Liver (tissue), 9 donors: ENCODE measurements around the gene AMZ1. TPM values are rescaled to one million over a fixed set of nuclear protein-coding genes. Genes with fewer than 3 reads are reported as not detected.

Experiments used
- DNase-seq: peaks from one replicate; pipeline ENCODE4 v3.0.0-alpha.2; 2017; ENCODE audit warnings: low spot score
- H3K27ac ChIP-seq, 2 donors: one replicate each; pipeline ENCODE4 v1.7.0; 2013; ENCODE audit warnings: inconsistent platforms in 2 of 2, low read length in 2 of 2, control low read depth in 1 of 2, low read depth in 1 of 2, mild to moderate bottlenecking in 1 of 2
- H3K27me3 ChIP-seq, 4 donors: one replicate each; pipeline versions ENCODE4 v1.6.1 to v1.7.0; 2013; ENCODE audit warnings: low read length in 3 of 4, inconsistent platforms in 1 of 4, mild to moderate bottlenecking in 1 of 4, moderate library complexity in 1 of 4; ENCODE audit not compliant: control insufficient read depth in 4 of 4, insufficient read depth in 4 of 4
- H3K36me3 ChIP-seq, 4 donors: one replicate each; pipeline versions ENCODE4 v1.6.1 to v1.7.0; 2013; ENCODE audit warnings: low read length in 3 of 4, mild to moderate bottlenecking in 3 of 4, low read depth in 1 of 4, moderate library complexity in 1 of 4; ENCODE audit not compliant: control insufficient read depth in 4 of 4, insufficient read depth in 3 of 4
- H3K4me1 ChIP-seq, 4 donors: one replicate each; pipeline versions ENCODE4 v1.6.1 to v1.7.0; 2013; ENCODE audit warnings: low read length in 3 of 4, mild to moderate bottlenecking in 3 of 4, moderate library complexity in 1 of 4; ENCODE audit not compliant: control insufficient read depth in 4 of 4, insufficient read depth in 4 of 4
- H3K4me3 ChIP-seq, 3 donors: one replicate each; pipeline versions ENCODE4 v1.6.1 to v1.7.0; 2013; ENCODE audit warnings: low read length in 3 of 3, control low read depth in 1 of 3, low read depth in 1 of 3, mild to moderate bottlenecking in 1 of 3
- H3K9ac ChIP-seq, 2 donors: one replicate each; pipeline ENCODE4 v1.7.0; 2013; ENCODE audit warnings: low read length in 2 of 2, mild to moderate bottlenecking in 2 of 2, moderate library complexity in 2 of 2, control low read depth in 1 of 2, low read depth in 1 of 2
- H3K9me3 ChIP-seq, 4 donors: one replicate each; pipeline versions ENCODE4 v1.6.1 to v1.7.0; 2013; ENCODE audit warnings: low read length in 3 of 4; ENCODE audit not compliant: control insufficient read depth in 4 of 4
- EGR1 ChIP-seq, 2 donors: IDR thresholded peaks; 2 replicates each; pipeline ENCODE4 v1.6.1; 2016 to 2018; ENCODE audit warnings: antibody characterized with exemption in 2 of 2, low read depth in 2 of 2
- FOXA1 ChIP-seq: IDR thresholded peaks from 2 replicates; pipeline ENCODE4 v1.6.1; 2016; ENCODE audit warnings: antibody characterized with exemption
- FOXA2 ChIP-seq: IDR thresholded peaks from 2 replicates; pipeline ENCODE4 v1.6.1; 2016; ENCODE audit warnings: antibody characterized with exemption
- GABPA ChIP-seq, 2 donors: IDR thresholded peaks in 1 of 2; conservative IDR thresholded peaks in 1 of 2; 2 replicates each; pipeline ENCODE4 v1.6.1; 2016; ENCODE audit warnings: antibody characterized with exemption in 2 of 2, mild to moderate bottlenecking in 1 of 2, moderate library complexity in 1 of 2
- HNF4G ChIP-seq: IDR thresholded peaks from 2 replicates; pipeline ENCODE4 v1.6.1; 2016; ENCODE audit warnings: antibody characterized with exemption
- JUND ChIP-seq, 2 donors: IDR thresholded peaks; 2 replicates each; pipeline ENCODE4 v1.6.1; 2016; ENCODE audit warnings: antibody characterized with exemption in 2 of 2
- NR2F2 ChIP-seq: IDR thresholded peaks from 2 replicates; pipeline ENCODE4 v1.6.1; 2016; ENCODE audit warnings: antibody characterized with exemption
- RAD21 ChIP-seq, 2 donors: IDR thresholded peaks; 2 replicates each; pipeline ENCODE4 v1.6.1; 2016; ENCODE audit warnings: antibody characterized with exemption in 2 of 2, mild to moderate bottlenecking in 2 of 2
- RXRA ChIP-seq, 2 donors: IDR thresholded peaks; 2 replicates each; pipeline ENCODE4 v1.6.1; 2017 to 2018; ENCODE audit warnings: antibody characterized with exemption in 2 of 2, mild to moderate bottlenecking in 1 of 2
- SP1 ChIP-seq: IDR thresholded peaks from 2 replicates; pipeline ENCODE4 v1.6.1; 2018; ENCODE audit warnings: antibody characterized with exemption, mild to moderate bottlenecking
- TAF1 ChIP-seq: conservative IDR thresholded peaks from 2 replicates; pipeline ENCODE4 v1.6.1; 2016; ENCODE audit warnings: antibody characterized with exemption, mild to moderate bottlenecking
- YY1 ChIP-seq: IDR thresholded peaks from 2 replicates; pipeline ENCODE4 v1.6.1; 2016; ENCODE audit warnings: antibody characterized with exemption, mild to moderate bottlenecking
- WGBS: extraction: QIAGEN DNeasy Blood & Tissue Kit; methylation state at CpG from one replicate; pipeline ENCODE4 v1.1.7; 2013; 5-methylcytosine and 5-hydroxymethylcytosine counted together
- polyA plus RNA-seq, 2 donors: library from polyadenylated mRNA; stranded (reverse) in 1 of 2; unstranded in 1 of 2; fragments of 200-250 nt in 1 of 2; fragments of >200 nt in 1 of 2; fragmentation: Nextera tagmentation in 1 of 2; extraction: Ambion mirVana in 1 of 2; gene quantifications; one replicate each; pipeline versions ENCODE4 v1.2.1 to v1.2.3, GENCODE V29; 2013 to 2015
- total RNA-seq, 2 donors: library from RNA; depleted of rRNA; stranded (reverse); fragments of >200 nt; gene quantifications; one replicate each; pipeline ENCODE4 v1.2.3, GENCODE V29; 2014
- TF ChIP-seq, protein P1 (sequence below): IDR thresholded peaks from 2 replicates; pipeline ENCODE4 v1.6.1; 2016; ENCODE audit warnings: antibody characterized with exemption
- TF ChIP-seq, protein P2 (sequence below): IDR thresholded peaks from 2 replicates; pipeline ENCODE4 v1.6.1; 2016; ENCODE audit warnings: antibody characterized with exemption
- TF ChIP-seq, protein P3 (sequence below): IDR thresholded peaks from 2 replicates; pipeline ENCODE4 v1.6.1; 2016; ENCODE audit warnings: antibody characterized with exemption
- TF ChIP-seq, protein P4 (sequence below): fragments of 150-350 bp; IDR thresholded peaks from 2 replicates; pipeline ENCODE4 v1.5.1; 2017; ENCODE audit warnings: improper control_type of control experiment, low read depth, low read length; ENCODE audit not compliant: missing input control
- TF ChIP-seq, protein P5 (sequence below): IDR thresholded peaks from 2 replicates; pipeline ENCODE4 v1.6.1; 2016; ENCODE audit warnings: antibody characterized with exemption, mild to moderate bottlenecking
- donor health status: healthy.
- donor health status: healthy.
- donor health status: healthy.
- donor health status: healthy.
- donor health status: healthy.

Gene AMZ1
- total and polyA plus RNA-seq, 4 donors: 0.10 to 1.3 (median 1.1) TPM; not detected in 1

DNA sequence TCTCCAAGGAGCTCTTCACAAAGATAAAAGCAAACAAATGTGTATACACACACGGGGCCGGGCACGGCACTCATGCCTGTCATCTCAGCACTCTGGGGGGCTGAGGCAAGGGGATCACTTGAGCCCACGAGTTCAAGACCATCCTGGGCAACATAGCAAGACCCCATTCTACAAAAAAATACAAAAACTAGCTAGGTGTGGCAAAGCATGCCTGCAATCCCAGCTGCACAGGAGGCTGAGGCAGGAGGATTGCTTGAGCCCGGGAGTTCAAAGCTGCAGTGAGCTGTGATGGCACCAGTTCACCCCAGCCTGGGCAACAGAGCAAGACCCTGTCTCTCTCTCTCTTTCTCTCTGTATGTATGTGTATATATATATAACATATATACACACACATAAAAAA lies 33.9 kb upstream of the AMZ1 start:
- H3K4me1 ChIP-seq: no peaks in the 10 kb centered on the region
- no peak overlapping the region for H3K9ac ChIP-seq
- TF ChIP-seq, protein P1, sequence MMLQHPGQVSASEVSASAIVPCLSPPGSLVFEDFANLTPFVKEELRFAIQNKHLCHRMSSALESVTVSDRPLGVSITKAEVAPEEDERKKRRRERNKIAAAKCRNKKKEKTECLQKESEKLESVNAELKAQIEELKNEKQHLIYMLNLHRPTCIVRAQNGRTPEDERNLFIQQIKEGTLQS: no peak
- no peak overlapping the region for H3K27ac ChIP-seq
- H3K9me3 ChIP-seq: no peaks in the 10 kb centered on the region
- peaks cover 0 to 18% (median 6%) of the 10 kb centered on the region in 4 donors for H3K36me3 ChIP-seq
- H3K4me3 ChIP-seq: no peak overlapping the region
- DNase-seq: no peak
- WGBS: 79% methylated on average over 5 of the region's 5 CpGs
- no peaks in the 10 kb centered on the region for H3K27me3 ChIP-seq

DNA sequence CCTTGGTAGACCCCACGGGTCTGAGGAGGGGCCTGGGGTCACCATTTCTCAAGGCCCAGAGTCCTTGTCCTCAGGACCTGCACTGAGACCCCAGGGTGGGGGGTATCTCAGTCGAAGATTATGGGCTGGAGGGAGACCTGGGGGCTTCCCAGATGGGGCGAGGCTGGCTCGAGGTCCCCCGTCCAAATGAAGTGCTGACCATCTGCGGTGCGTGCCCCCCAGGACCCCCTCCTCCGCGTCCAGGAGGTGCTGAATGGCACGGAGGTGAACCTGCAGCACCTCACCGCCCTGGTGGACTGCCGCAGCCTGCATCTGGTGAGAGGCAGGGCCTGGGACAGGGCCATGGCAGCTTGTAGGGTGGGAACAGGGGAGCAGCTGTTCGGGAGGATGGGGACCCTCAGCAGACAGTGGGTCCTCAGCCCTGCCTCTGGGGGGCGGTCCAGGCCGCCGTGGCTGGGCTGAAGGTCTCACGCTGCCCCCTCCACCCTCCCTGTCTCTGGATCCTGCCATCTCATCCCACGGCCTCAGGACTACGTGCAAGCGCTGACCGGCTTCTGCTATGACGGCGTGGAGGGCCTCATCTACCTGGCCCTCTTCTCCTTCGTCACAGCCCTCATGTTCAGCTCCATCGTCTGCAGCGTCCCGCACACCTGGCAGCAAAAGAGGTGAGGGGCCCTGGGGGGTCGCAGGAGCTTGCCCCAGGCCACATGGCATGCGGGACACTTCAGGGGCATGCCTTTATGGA lies 32.0 kb upstream of the AMZ1 start:
- no peaks in the 10 kb centered on the region for H3K27me3 ChIP-seq
- no peak overlapping the region for H3K4me3 ChIP-seq
- DNase-seq: no peak
- no peak overlapping the region for H3K27ac ChIP-seq
- H3K36me3 ChIP-seq: peaks cover 0 to 18% (median 3%) of the 10 kb centered on the region in 4 donors
- TF ChIP-seq GABPA (IDR thresholded peaks at IDR 0.05 in 1 of 2, conservative IDR thresholded peaks at IDR 0.05 in 1 of 2) (no peak), YY1 (no peak), SP1 (no peak)
- TF ChIP-seq, protein P2, sequence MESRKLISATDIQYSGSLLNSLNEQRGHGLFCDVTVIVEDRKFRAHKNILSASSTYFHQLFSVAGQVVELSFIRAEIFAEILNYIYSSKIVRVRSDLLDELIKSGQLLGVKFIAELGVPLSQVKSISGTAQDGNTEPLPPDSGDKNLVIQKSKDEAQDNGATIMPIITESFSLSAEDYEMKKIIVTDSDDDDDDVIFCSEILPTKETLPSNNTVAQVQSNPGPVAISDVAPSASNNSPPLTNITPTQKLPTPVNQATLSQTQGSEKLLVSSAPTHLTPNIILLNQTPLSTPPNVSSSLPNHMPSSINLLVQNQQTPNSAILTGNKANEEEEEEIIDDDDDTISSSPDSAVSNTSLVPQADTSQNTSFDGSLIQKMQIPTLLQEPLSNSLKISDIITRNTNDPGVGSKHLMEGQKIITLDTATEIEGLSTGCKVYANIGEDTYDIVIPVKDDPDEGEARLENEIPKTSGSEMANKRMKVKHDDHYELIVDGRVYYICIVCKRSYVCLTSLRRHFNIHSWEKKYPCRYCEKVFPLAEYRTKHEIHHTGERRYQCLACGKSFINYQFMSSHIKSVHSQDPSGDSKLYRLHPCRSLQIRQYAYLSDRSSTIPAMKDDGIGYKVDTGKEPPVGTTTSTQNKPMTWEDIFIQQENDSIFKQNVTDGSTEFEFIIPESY: no peak
- H3K9me3 ChIP-seq: no peaks in the 10 kb centered on the region
- no peak overlapping the region for H3K9ac ChIP-seq
- 96% methylated on average over 29 of the region's 29 CpGs for WGBS
- peaks cover 0 to 5% (median 2%) of the 10 kb centered on the region in 4 donors for H3K4me1 ChIP-seq

DNA sequence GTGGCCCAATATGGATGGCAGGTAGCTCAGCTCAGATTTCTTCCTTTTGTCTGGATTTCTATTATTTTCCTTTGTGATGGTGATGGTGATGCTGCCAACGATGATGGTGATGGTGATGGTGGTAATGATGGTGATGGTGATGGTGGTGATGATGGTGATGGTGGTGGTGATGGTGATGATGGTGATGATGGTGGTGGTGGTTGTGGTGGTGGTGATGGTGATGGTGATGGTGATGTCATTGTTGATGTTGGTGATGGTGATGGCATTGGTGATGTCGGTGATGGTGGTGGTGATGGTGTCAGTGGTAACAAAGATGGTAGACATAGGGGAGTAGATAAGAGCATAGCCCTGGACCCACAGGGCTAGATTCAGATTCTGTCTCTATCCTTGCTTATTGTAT lies 30.8 kb upstream of the AMZ1 start:
- Histone ChIP-seq H3K9me3 (no peaks in the 10 kb centered on the region), H3K4me1 (peaks cover 7 to 16% (median 11%) of the 10 kb centered on the region in 4 donors), H3K4me3 (no peak overlapping the region), H3K9ac (no peak overlapping the region), H3K36me3 (peaks cover 0 to 13% (median 4%) of the 10 kb centered on the region in 4 donors), H3K27me3 (no peaks in the 10 kb centered on the region), H3K27ac (no peak overlapping the region)
- DNase-seq: no peak
- 97% methylated on average over 2 of the region's 2 CpGs for WGBS
- TF ChIP-seq FOXA2 (no peak), RAD21 (IDR thresholded peaks at IDR 0.05) (no peak), NR2F2 (no peak), GABPA (IDR thresholded peaks at IDR 0.05 in 1 of 2, conservative IDR thresholded peaks at IDR 0.05 in 1 of 2) (no peak), HNF4G (no peak), YY1 (no peak), SP1 (no peak), TAF1 (no peak), FOXA1 (no peak), RXRA (IDR thresholded peaks at IDR 0.05) (no peak), JUND (IDR thresholded peaks at IDR 0.05) (no peak), EGR1 (IDR thresholded peaks at IDR 0.05; ENCODE audit: low read depth in 2 of 2) (no peak)
- TF ChIP-seq, protein P3, sequence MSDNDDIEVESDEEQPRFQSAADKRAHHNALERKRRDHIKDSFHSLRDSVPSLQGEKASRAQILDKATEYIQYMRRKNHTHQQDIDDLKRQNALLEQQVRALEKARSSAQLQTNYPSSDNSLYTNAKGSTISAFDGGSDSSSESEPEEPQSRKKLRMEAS: no peak
- TF ChIP-seq, protein P2: no peak
- TF ChIP-seq, protein P1: no peak
- TF ChIP-seq, protein P4, sequence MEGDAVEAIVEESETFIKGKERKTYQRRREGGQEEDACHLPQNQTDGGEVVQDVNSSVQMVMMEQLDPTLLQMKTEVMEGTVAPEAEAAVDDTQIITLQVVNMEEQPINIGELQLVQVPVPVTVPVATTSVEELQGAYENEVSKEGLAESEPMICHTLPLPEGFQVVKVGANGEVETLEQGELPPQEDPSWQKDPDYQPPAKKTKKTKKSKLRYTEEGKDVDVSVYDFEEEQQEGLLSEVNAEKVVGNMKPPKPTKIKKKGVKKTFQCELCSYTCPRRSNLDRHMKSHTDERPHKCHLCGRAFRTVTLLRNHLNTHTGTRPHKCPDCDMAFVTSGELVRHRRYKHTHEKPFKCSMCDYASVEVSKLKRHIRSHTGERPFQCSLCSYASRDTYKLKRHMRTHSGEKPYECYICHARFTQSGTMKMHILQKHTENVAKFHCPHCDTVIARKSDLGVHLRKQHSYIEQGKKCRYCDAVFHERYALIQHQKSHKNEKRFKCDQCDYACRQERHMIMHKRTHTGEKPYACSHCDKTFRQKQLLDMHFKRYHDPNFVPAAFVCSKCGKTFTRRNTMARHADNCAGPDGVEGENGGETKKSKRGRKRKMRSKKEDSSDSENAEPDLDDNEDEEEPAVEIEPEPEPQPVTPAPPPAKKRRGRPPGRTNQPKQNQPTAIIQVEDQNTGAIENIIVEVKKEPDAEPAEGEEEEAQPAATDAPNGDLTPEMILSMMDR: no peak
- TF ChIP-seq, protein P5, sequence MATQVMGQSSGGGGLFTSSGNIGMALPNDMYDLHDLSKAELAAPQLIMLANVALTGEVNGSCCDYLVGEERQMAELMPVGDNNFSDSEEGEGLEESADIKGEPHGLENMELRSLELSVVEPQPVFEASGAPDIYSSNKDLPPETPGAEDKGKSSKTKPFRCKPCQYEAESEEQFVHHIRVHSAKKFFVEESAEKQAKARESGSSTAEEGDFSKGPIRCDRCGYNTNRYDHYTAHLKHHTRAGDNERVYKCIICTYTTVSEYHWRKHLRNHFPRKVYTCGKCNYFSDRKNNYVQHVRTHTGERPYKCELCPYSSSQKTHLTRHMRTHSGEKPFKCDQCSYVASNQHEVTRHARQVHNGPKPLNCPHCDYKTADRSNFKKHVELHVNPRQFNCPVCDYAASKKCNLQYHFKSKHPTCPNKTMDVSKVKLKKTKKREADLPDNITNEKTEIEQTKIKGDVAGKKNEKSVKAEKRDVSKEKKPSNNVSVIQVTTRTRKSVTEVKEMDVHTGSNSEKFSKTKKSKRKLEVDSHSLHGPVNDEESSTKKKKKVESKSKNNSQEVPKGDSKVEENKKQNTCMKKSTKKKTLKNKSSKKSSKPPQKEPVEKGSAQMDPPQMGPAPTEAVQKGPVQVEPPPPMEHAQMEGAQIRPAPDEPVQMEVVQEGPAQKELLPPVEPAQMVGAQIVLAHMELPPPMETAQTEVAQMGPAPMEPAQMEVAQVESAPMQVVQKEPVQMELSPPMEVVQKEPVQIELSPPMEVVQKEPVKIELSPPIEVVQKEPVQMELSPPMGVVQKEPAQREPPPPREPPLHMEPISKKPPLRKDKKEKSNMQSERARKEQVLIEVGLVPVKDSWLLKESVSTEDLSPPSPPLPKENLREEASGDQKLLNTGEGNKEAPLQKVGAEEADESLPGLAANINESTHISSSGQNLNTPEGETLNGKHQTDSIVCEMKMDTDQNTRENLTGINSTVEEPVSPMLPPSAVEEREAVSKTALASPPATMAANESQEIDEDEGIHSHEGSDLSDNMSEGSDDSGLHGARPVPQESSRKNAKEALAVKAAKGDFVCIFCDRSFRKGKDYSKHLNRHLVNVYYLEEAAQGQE: no peak
